ENCODE results near the gene SLC4A2.

- no peak for TF ChIP-seq CTCF (IDR thresholded peaks at IDR 0.05)
- TF ChIP-seq EP300 (IDR thresholded peaks at IDR 0.05), result no peak
Measured at GRCh38 chr7:151099486-151100211, 40.3 kb downstream of the SLC4A2 start.
